Mesendoderm (in vitro differentiated cells): ENCODE data around the gene C1QTNF4.
A peak's percentile ranks its signal among the peaks of the same experiment; 100 is the strongest.
"Not testable (repeated sequence)": the region's sequence is repeated elsewhere in the genome, so short reads cannot be mapped to it uniquely, and the experiment has no call there.

ENCODE experiments used
- DNase-seq: peaks from one replicate; pipeline ENCODE4 v3.0.0; 2013
- H2AK5ac ChIP-seq: 2 replicates; pipeline ENCODE4 v1.6.1; 2013; ENCODE audit warnings: low read length, inconsistent platforms
- H2BK120ac ChIP-seq: 2 replicates; pipeline ENCODE4 v1.6.1; 2013; ENCODE audit warnings: low read depth, mild to moderate bottlenecking, low read length, moderate library complexity, mixed read lengths
- H2BK15ac ChIP-seq: replicated peaks from 2 replicates; pipeline ENCODE4 v1.6.1; 2013; ENCODE audit warnings: low read depth, mild to moderate bottlenecking, moderate library complexity
- H2BK5ac ChIP-seq: 2 replicates; pipeline ENCODE4 v1.6.1; 2013; ENCODE audit warnings: low read length, inconsistent platforms
- H3K18ac ChIP-seq: 2 replicates; pipeline ENCODE4 v1.6.1; 2013; ENCODE audit warnings: mild to moderate bottlenecking, low read length, mixed read lengths
- H3K23ac ChIP-seq: one replicate; pipeline ENCODE4 v1.6.1; 2013; ENCODE audit warnings: low read length
- H3K27ac ChIP-seq: 2 replicates; pipeline ENCODE4 v1.5.1; 2013; ENCODE audit warnings: low read depth, mild to moderate bottlenecking, inconsistent platforms, low read length, moderate library complexity
- H3K27me3 ChIP-seq: 2 replicates; pipeline ENCODE4 v1.6.1; 2013; ENCODE audit warnings: low read length, control low read depth, mild to moderate bottlenecking, inconsistent platforms; ENCODE audit not compliant: insufficient read depth, poor library complexity
- H3K36me3 ChIP-seq: 2 replicates; pipeline ENCODE4 v1.6.1; 2013; ENCODE audit warnings: low read length, inconsistent platforms; ENCODE audit not compliant: control insufficient read depth, insufficient read depth
- H3K4ac ChIP-seq: one replicate; pipeline ENCODE4 v1.6.1; 2013; ENCODE audit warnings: low read depth, mild to moderate bottlenecking, low read length, moderate library complexity
- H3K4me1 ChIP-seq: 2 replicates; pipeline ENCODE4 v1.6.1; 2013; ENCODE audit warnings: low read depth, low read length, inconsistent platforms; ENCODE audit not compliant: control insufficient read depth
- H3K4me2 ChIP-seq: 2 replicates; pipeline ENCODE4 v1.6.1; 2013; ENCODE audit warnings: low read length
- H3K4me3 ChIP-seq: 2 replicates; pipeline ENCODE4 v1.5.1; 2013; ENCODE audit warnings: mild to moderate bottlenecking, low read length
- H3K56ac ChIP-seq: one replicate; pipeline ENCODE4 v1.6.1; 2013; ENCODE audit warnings: low read length
- H3K79me1 ChIP-seq: 2 replicates; pipeline ENCODE4 v1.6.1; 2013; ENCODE audit warnings: low read length, inconsistent platforms
- H3K79me2 ChIP-seq: 2 replicates; pipeline ENCODE4 v1.6.1; 2013; ENCODE audit warnings: mild to moderate bottlenecking, low read length; ENCODE audit not compliant: control insufficient read depth, insufficient read depth
- H3K9ac ChIP-seq: 2 replicates; pipeline ENCODE4 v1.6.1; 2013; ENCODE audit warnings: low read length, inconsistent platforms
- H4K5ac ChIP-seq: one replicate; pipeline ENCODE4 v1.6.1; 2013; ENCODE audit warnings: low read length
- H4K8ac ChIP-seq: one replicate; pipeline ENCODE4 v1.6.1; 2013; ENCODE audit warnings: low read depth, mild to moderate bottlenecking, control low read depth, low read length, moderate library complexity
- WGBS: extraction: QIAGEN DNeasy Blood & Tissue Kit; methylation state at CpG from one replicate; pipeline ENCODE4 v1.1.7; 2013; ENCODE audit warnings: low lambda C conversion rate, missing lambda C conversion rate; ENCODE audit not compliant: insufficient coverage; ENCODE audit errors: extremely low coverage; 5-methylcytosine and 5-hydroxymethylcytosine counted together

Gene C1QTNF4

GRCh38 chr11:47552566-47553405 lies 41.4 kb downstream of the C1QTNF4 start, which contains the start of gene CELF1:
Gene CELF1, minus strand, starts transcription at chr11:47553132. Its CDS starts 53,609 bp downstream, at chr11:47499523.
- peak; percentile 95 for DNase-seq
- Histone ChIP-seq H2BK120ac (no peak within 1 kb of the TSS), H3K79me2 (peaks cover 48% of the 10 kb centered on the region), H2BK15ac (no peak within 1 kb of the TSS), H2AK5ac (peak within 1 kb of the TSS; percentile 28), H3K9ac (peak within 1 kb of the TSS; percentile 88), H3K4me2 (peak within 1 kb of the TSS; percentile 53), H4K8ac (peak within 1 kb of the TSS; percentile 7), H3K4ac (peak within 1 kb of the TSS; percentile 96), H3K56ac (peak within 1 kb of the TSS; percentile 98), H3K4me1 (no peaks in the 10 kb centered on the region), H4K5ac (no peak within 1 kb of the TSS), H3K27me3 (no peaks in the 10 kb centered on the region), H3K4me3 (peak within 1 kb of the TSS; percentile 89), H3K18ac (peak within 1 kb of the TSS; percentile 94), H3K79me1 (no peaks in the 10 kb centered on the region), H3K27ac (peak within 1 kb of the TSS; percentile 90), H3K23ac (peak within 1 kb of the TSS; percentile 83), H2BK5ac (peak within 1 kb of the TSS; percentile 71), H3K36me3 (no peaks in the 10 kb centered on the region)
- WGBS, result no CpG with 5 or more reads among the region's 89 CpGs

- Histone ChIP-seq H3K4ac (peak overlapping the region; percentile 96), H3K18ac (peak overlapping the region; percentile 94), H4K8ac (no peak overlapping the region), H3K23ac (peak overlapping the region; percentile 83), H4K5ac (no peak overlapping the region), H3K4me3 (peak overlapping the region; percentile 89), H3K36me3 (no peaks in the 10 kb centered on the region), H3K79me2 (peaks cover 55% of the 10 kb centered on the region), H3K9ac (peak overlapping the region; percentile 88), H3K4me2 (peak overlapping the region; percentile 53), H2BK15ac (no peak overlapping the region), H2AK5ac (peak overlapping the region; percentile 28), H3K79me1 (no peaks in the 10 kb centered on the region), H2BK5ac (peak overlapping the region; percentile 71), H2BK120ac (no peak overlapping the region), H3K27me3 (no peaks in the 10 kb centered on the region), H3K56ac (peak overlapping the region; percentile 98), H3K4me1 (no peaks in the 10 kb centered on the region), H3K27ac (peak overlapping the region; percentile 90)
- WGBS, result no CpG with 5 or more reads among the region's 22 CpGs
- DNase-seq, result peak; percentile 85
Measured at GRCh38 chr11:47552056-47552565, 42.1 kb downstream of the C1QTNF4 start.

GRCh38 chr11:47551086-47551485 lies 43.1 kb downstream of the C1QTNF4 start:
- H3K23ac ChIP-seq, result no peak overlapping the region
- H3K4me1 ChIP-seq, result no peaks in the 10 kb centered on the region
- no peaks in the 10 kb centered on the region for H3K79me1 ChIP-seq
- H3K79me2 ChIP-seq, result peaks cover 63% of the 10 kb centered on the region
- H2BK5ac ChIP-seq, result no peak overlapping the region
- no peak overlapping the region for H3K18ac ChIP-seq
- no peak overlapping the region for H2BK15ac ChIP-seq
- H3K27ac ChIP-seq, result no peak overlapping the region
- H2BK120ac ChIP-seq, result no peak overlapping the region
- H4K8ac ChIP-seq, result no peak overlapping the region
- H3K9ac ChIP-seq, result no peak overlapping the region
- no peaks in the 10 kb centered on the region for H3K36me3 ChIP-seq
- H4K5ac ChIP-seq, result no peak overlapping the region
- no peak overlapping the region for H3K56ac ChIP-seq
- H3K4me2 ChIP-seq, result no peak overlapping the region
- H3K4ac ChIP-seq, result no peak overlapping the region
- peak; percentile 73 for DNase-seq
- no peak overlapping the region for H2AK5ac ChIP-seq
- H3K27me3 ChIP-seq, result no peaks in the 10 kb centered on the region
- H3K4me3 ChIP-seq, result no peak overlapping the region

GRCh38 chr11:47550288-47551047 lies 43.7 kb downstream of the C1QTNF4 start:
- Histone ChIP-seq H2BK15ac (no peak overlapping the region), H2BK5ac (no peak overlapping the region), H2AK5ac (no peak overlapping the region), H3K4me1 (no peaks in the 10 kb centered on the region), H2BK120ac (no peak overlapping the region), H3K56ac (no peak overlapping the region), H3K4me2 (no peak overlapping the region), H3K79me1 (no peaks in the 10 kb centered on the region), H3K27me3 (no peaks in the 10 kb centered on the region), H4K5ac (no peak overlapping the region), H3K18ac (no peak overlapping the region), H3K27ac (no peak overlapping the region), H3K23ac (no peak overlapping the region), H3K36me3 (no peaks in the 10 kb centered on the region), H3K4ac (no peak overlapping the region), H3K79me2 (peaks cover 67% of the 10 kb centered on the region), H3K4me3 (no peak overlapping the region), H4K8ac (no peak overlapping the region), H3K9ac (no peak overlapping the region)
- WGBS, result no CpG with 5 or more reads among the region's 10 CpGs
- no peak for DNase-seq

GRCh38 chr11:47546274-47546673 lies 47.9 kb downstream of the C1QTNF4 start:
- H2AK5ac ChIP-seq, H3K4me3 ChIP-seq, H3K27ac ChIP-seq, H3K9ac ChIP-seq, H2BK15ac ChIP-seq, H3K79me1 ChIP-seq, DNase-seq, H3K4me2 ChIP-seq, H3K23ac ChIP-seq, H3K36me3 ChIP-seq, H3K27me3 ChIP-seq, H3K4me1 ChIP-seq, H2BK5ac ChIP-seq, H4K8ac ChIP-seq, H3K4ac ChIP-seq, H3K18ac ChIP-seq, H3K56ac ChIP-seq, H4K5ac ChIP-seq, H2BK120ac ChIP-seq: not testable (repeated sequence)
- H3K79me2 ChIP-seq, result peaks cover 92% of the 10 kb centered on the region
- WGBS, result no CpG with 5 or more reads among the region's 7 CpGs
